D341Med (cell line): Measurements from ENCODE around the gene CASZ1.

ENCODE experiments used
- DNase-seq: peaks from one replicate; pipeline ENCODE4 v3.0.0; 2012; ENCODE audit warnings: low spot score

Gene CASZ1

GRCh38 chr1:10706376-10706913, 90.0 kb downstream of the CASZ1 start:
- no peak for DNase-seq

- DNase-seq, result no peak
Observed at GRCh38 chr1:10705953-10706352, 90.5 kb downstream of the CASZ1 start.

- DNase-seq, result no peak
Observed at GRCh38 chr1:10704368-10704882, 92.0 kb downstream of the CASZ1 start.

- DNase-seq, result no peak
Observed at GRCh38 chr1:10703702-10704101, 92.7 kb downstream of the CASZ1 start.

- no peak for DNase-seq
Observed at GRCh38 chr1:10701145-10701544, 95.3 kb downstream of the CASZ1 start.

GRCh38 chr1:10699470-10699835, 97.0 kb downstream of the CASZ1 start:
- DNase-seq, result no peak

- no peak for DNase-seq
Observed at GRCh38 chr1:10698726-10699469, 97.5 kb downstream of the CASZ1 start.

GRCh38 chr1:10697621-10698160, 98.8 kb downstream of the CASZ1 start:
- DNase-seq, result no peak

- no peak for DNase-seq
Observed at GRCh38 chr1:10696977-10697376, 99.5 kb downstream of the CASZ1 start.

- DNase-seq, result peak; percentile 95
Observed at GRCh38 chr1:10694633-10695627, 101.5 kb downstream of the CASZ1 start.

GRCh38 chr1:10694274-10694632, 102.2 kb downstream of the CASZ1 start:
- no peak for DNase-seq

GRCh38 chr1:10693497-10694273, 102.8 kb downstream of the CASZ1 start:
- peak; percentile 62 for DNase-seq

- no peak for DNase-seq
Observed at GRCh38 chr1:10693152-10693496, 103.3 kb downstream of the CASZ1 start.

GRCh38 chr1:10692401-10693021, 103.9 kb downstream of the CASZ1 start:
- DNase-seq, result peak; percentile 76

- DNase-seq, result no peak
Observed at GRCh38 chr1:10691740-10692125, 104.7 kb downstream of the CASZ1 start.

- no peak for DNase-seq
Observed at GRCh38 chr1:10691075-10691739, 105.2 kb downstream of the CASZ1 start.

- no peak for DNase-seq
Observed at GRCh38 chr1:10690484-10690883, 106.0 kb downstream of the CASZ1 start.

GRCh38 chr1:10688409-10688786, 108.0 kb downstream of the CASZ1 start:
- DNase-seq, result no peak

- DNase-seq, result no peak
Observed at GRCh38 chr1:10687782-10688408, 108.6 kb downstream of the CASZ1 start.

- DNase-seq, result no peak
Observed at GRCh38 chr1:10687251-10687651, 109.2 kb downstream of the CASZ1 start.
